HepG2 (cell line): ENCODE measurements around the gene ZCCHC24. TPM values are rescaled to one million over a fixed set of nuclear protein-coding genes. Genes with fewer than 3 reads are reported as not detected.

Experiments
- ATAC-seq: fragments of 200-7000 bp; cut with Tn5 transposase; 3 replicates; pipeline ENCODE4 v1.9.1; 2020; ENCODE audit warnings: mild to moderate bottlenecking, moderate library complexity
- BruUV-seq: library from RNA; stranded (reverse); fragments of 400-500 nt; replicated peaks from 2 replicates; lab custom pipeline; 2021; lab: Mats Ljungman, UMichigan
- CTCF ChIA-PET: fragments of 300-600 bp; formaldehyde crosslinking; extraction: SDS; loops from one replicate; lab custom pipeline; 2021; ENCODE audit warnings: low total read pairs, inconsistent platforms, low intra/inter-chr PET ratio; lab: Yijun Ruan, JAX
- POLR2A ChIA-PET: fragments of 350-600 bp; sonication (Branson Sonifier 250); formaldehyde crosslinking; loops from one replicate; lab custom pipeline; 2020; ENCODE audit warnings: antibody characterized with exemption, inconsistent platforms; lab: Yijun Ruan, JAX
- DNase-seq: peaks from one replicate; pipeline ENCODE4 v3.0.0-alpha.2; 2015; ENCODE audit warnings: low spot score
- FAIRE-seq: peaks from 3 replicates; lab custom pipeline; 2011; peaks lifted over from hg19 to GRCh38; lab: Jason Lieb, UNC
- H2AFZ ChIP-seq: one replicate; pipeline ENCODE4 v1.6.1; 2011; ENCODE audit warnings: low read length, inconsistent platforms
- H3K27ac ChIP-seq: fragments of 300-600 bp; 3 replicates; pipeline ENCODE4 v1.8.0; 2011; ENCODE audit warnings: mixed run types, mild to moderate bottlenecking, mixed read lengths, low read length, inconsistent platforms; ENCODE audit not compliant: insufficient read depth; ENCODE audit errors: extremely low read length
- H3K27me3 ChIP-seq, 2 experiments: fragments of 200-600 bp in 1 of 2; 2 replicates in 1 of 2; 3 replicates in 1 of 2; pipeline versions ENCODE4 v1.6.0 to v1.8.0; 2011; ENCODE audit warnings: low read length in 2 of 2, mild to moderate bottlenecking in 2 of 2, moderate library complexity in 2 of 2, inconsistent platforms in 1 of 2; ENCODE audit not compliant: insufficient read depth in 2 of 2, control insufficient read depth in 1 of 2
- H3K36me3 ChIP-seq, 2 experiments: fragments of 200-600 bp in 1 of 2; replicated peaks in 1 of 2; 2 replicates in 1 of 2; 3 replicates in 1 of 2; pipeline versions ENCODE4 v1.5.1 to v1.8.0; 2011; ENCODE audit warnings: low read length in 2 of 2, inconsistent platforms in 1 of 2; ENCODE audit not compliant: insufficient read depth in 2 of 2, control insufficient read depth in 1 of 2
- H3K4me1 ChIP-seq: 2 replicates; pipeline ENCODE4 v1.5.1; 2012; ENCODE audit warnings: low read length, inconsistent platforms; ENCODE audit not compliant: insufficient read depth
- H3K4me2 ChIP-seq: 2 replicates; pipeline ENCODE4 v1.6.0; 2011; ENCODE audit warnings: low read depth, low read length, inconsistent platforms
- H3K4me3 ChIP-seq, 3 experiments: fragments of 200-600 bp in 1 of 3; sonication (generic), shearing (Covaris generic) in 1 of 3; replicated peaks in 1 of 3; 2 replicates each; pipeline ENCODE4 v1.5.1; 2011 to 2016; ENCODE audit warnings: low read length in 3 of 3, inconsistent platforms in 2 of 3, low read depth in 2 of 3, mild to moderate bottlenecking in 2 of 3, control low read depth in 1 of 3, mixed read lengths in 1 of 3; ENCODE audit not compliant: insufficient read depth in 1 of 3
- H3K79me2 ChIP-seq: one replicate; pipeline ENCODE4 v1.6.1; 2011; ENCODE audit warnings: low read length, inconsistent platforms; ENCODE audit not compliant: insufficient read depth
- H3K9ac ChIP-seq: 2 replicates; pipeline ENCODE4 v1.6.0; 2011; ENCODE audit warnings: mild to moderate bottlenecking, low read depth, low read length, inconsistent platforms; ENCODE audit not compliant: insufficient read depth
- H3K9me3 ChIP-seq: 2 replicates; pipeline ENCODE4 v1.5.1; 2012; ENCODE audit warnings: mild to moderate bottlenecking, low read length
- H4K20me1 ChIP-seq: 2 replicates; pipeline ENCODE4 v1.6.0; 2011; ENCODE audit warnings: inconsistent platforms, mild to moderate bottlenecking, low read length, moderate library complexity; ENCODE audit not compliant: insufficient read depth
- JUNB ChIP-seq: sonication (generic); formaldehyde crosslinking; IDR thresholded peaks from 2 replicates; pipeline ENCODE4 v1.8.0; 2022; ENCODE audit warnings: missing genetic modification reagents, mild to moderate bottlenecking, borderline replicate concordance
- KLF9 ChIP-seq: IDR thresholded peaks from 2 replicates; pipeline ENCODE4 v1.6.1; 2016; ENCODE audit warnings: low read depth
- POLR2A ChIP-seq, 2 experiments: IDR thresholded peaks; 2 replicates each; pipeline ENCODE4 v1.6.1; 2011; ENCODE audit warnings: low read depth in 2 of 2, low read length in 2 of 2, mild to moderate bottlenecking in 1 of 2, moderate library complexity in 1 of 2; ENCODE audit not compliant: insufficient read depth in 1 of 2
- POLR2AphosphoS5 ChIP-seq: IDR thresholded peaks from 2 replicates; pipeline ENCODE4 v1.6.1; 2012; ENCODE audit warnings: low read depth, low read length
- RXRB ChIP-seq: IDR thresholded peaks from 2 replicates; pipeline ENCODE4 v1.6.1; 2016; ENCODE audit warnings: borderline replicate concordance, missing genetic modification reagents, missing compliant biosample characterization
- SOX6 ChIP-seq, 2 experiments: fragments of 450-650 bp in 1 of 2; sonication (generic) in 1 of 2; formaldehyde crosslinking in 1 of 2; IDR thresholded peaks; 2 replicates each; pipeline versions ENCODE4 v1.4.0 to v1.6.1; 2017 to 2020; ENCODE audit warnings: antibody characterized with exemption in 1 of 2, mild to moderate bottlenecking in 1 of 2, missing genetic modification reagents in 1 of 2
- TRAFD1 ChIP-seq: sonication (generic); formaldehyde crosslinking; IDR thresholded peaks from 2 replicates; pipeline ENCODE4 v1.5.1; 2020; ENCODE audit warnings: missing genetic modification reagents, mild to moderate bottlenecking, borderline replicate concordance
- ZBTB26 ChIP-seq: IDR thresholded peaks from 2 replicates; pipeline ENCODE4 v1.6.1; 2016; ENCODE audit warnings: missing compliant biosample characterization, missing genetic modification reagents, borderline replicate concordance
- ZNF143 ChIP-seq: sonication (generic); formaldehyde crosslinking; IDR thresholded peaks from 2 replicates; pipeline ENCODE4 v1.4.0; 2020; ENCODE audit warnings: missing genetic modification reagents
- WGBS: methylation state at CpG from one replicate; pipeline ENCODE4 v1.1.6; 2017; ENCODE audit warnings: low lambda C conversion rate; 5-methylcytosine and 5-hydroxymethylcytosine counted together
- in situ Hi-C: cut with HindIII; loops from 2 replicates; pipeline ENCODE4 v1.10.0; 2017; ENCODE audit warnings: low pct_unique_long_range_greater_than_20kb; ENCODE audit not compliant: extremely low pct_ligation_motif_present
- intact Hi-C: fragments of 100-400 bp; cut with micrococcal nuclease; formaldehyde crosslinking; loops from one replicate; pipeline ENCODE4 v1.10.0; 2022; ENCODE audit not compliant: unreplicated experiment
- polyA plus RNA-seq, 8 experiments: library from polyadenylated mRNA; depleted of rRNA in 3 of 8; stranded (reverse) in 7 of 8; unstranded in 1 of 8; fragments of >200 nt; fragmentation: Illumina TruSeq in 4 of 8; extraction: Trizol in 4 of 8; gene quantifications; 2 replicates each; pipeline versions ENCODE4 v1.2.1 to v1.2.3, GENCODE V29; 2011 to 2016; ENCODE audit warnings: low read depth in 4 of 8, missing spikeins in 1 of 8, mixed read lengths in 1 of 8; ENCODE audit not compliant: insufficient read depth in 1 of 8
- total RNA-seq, 5 experiments: library from RNA; depleted of rRNA; stranded (reverse); fragments of >200 nt; fragmentation: Illumina TruSeq; extraction: Trizol; gene quantifications; 2 replicates each; pipeline ENCODE4 v1.2.3, GENCODE V29; 2016; ENCODE audit warnings: low read depth in 1 of 5

The ZCCHC24 gene
- total and polyA plus RNA-seq, 2 of the 13 experiments (the other 11 are each of a cell fraction or from before 2014, with no cell fraction given), result 3.1 to 7.9 TPM

GRCh38 chr10:79392020-79392398 is 53.4 kb downstream of the ZCCHC24 start (continued):
- TF ChIP-seq KLF9 (CRISPR knock-in tag) (no peak), ZNF143 (CRISPR knock-in tag) (no peak), POLR2AphosphoS5 (no peak)

- CTCF ChIA-PET, result no interaction called here
- intact Hi-C loops, result no loop called here
- ATAC-seq, result no peak
Measured at GRCh38 chr10:79391231-79392019, 54.0 kb downstream of the ZCCHC24 start.

More at GRCh38 chr10:79391231-79392019, 54.0 kb downstream of the ZCCHC24 start:
- H3K9ac ChIP-seq, result no peak overlapping the region
- H3K4me2 ChIP-seq, result no peak overlapping the region
- BruUV-seq, result no TSS peak
- no peaks in the 10 kb centered on the region for H4K20me1 ChIP-seq
- H3K9me3 ChIP-seq, result no peaks in the 10 kb centered on the region
- in situ Hi-C loops, result no loop called here
- H3K27me3 ChIP-seq, result no peaks in the 10 kb centered on the region
- TF ChIP-seq RXRB (CRISPR knock-in tag) (no peak), JUNB (CRISPR knock-in tag) (no peak), SOX6 (IDR thresholded peaks at IDR 0.05) (no peak), SOX6 (CRISPR knock-in tag; IDR thresholded peaks at IDR 0.05) (no peak), ZBTB26 (CRISPR knock-in tag) (no peak), TRAFD1 (CRISPR knock-in tag) (no peak), POLR2A (IDR thresholded peaks at IDR 0.05; ENCODE audit: insufficient read depth in 1 of 2, low read depth in 2 of 2, low read length in 2 of 2) (no peak)
- FAIRE-seq (no peak), DNase-seq (no peak)
- H3K27ac ChIP-seq, result no peak overlapping the region
- no peak overlapping the region for H2AFZ ChIP-seq
- H3K4me1 ChIP-seq, result peaks cover 14% of the 10 kb centered on the region
- H3K79me2 ChIP-seq, result no peaks in the 10 kb centered on the region
- no peak overlapping the region for H3K4me3 ChIP-seq
- no peaks in the 10 kb centered on the region; a peak in 1 of 5 replicates for H3K36me3 ChIP-seq
- POLR2A ChIA-PET, result no interaction called here
- WGBS, result 77% methylated on average over 7 of the region's 12 CpGs
